GM20000 (cell line): ENCODE results near the gene PLEKHG4.

Source experiments
- DNase-seq: peaks from one replicate; pipeline ENCODE4 v3.0.0; 2012; ENCODE audit warnings: low spot score
- CTCF ChIP-seq: IDR thresholded peaks from 2 replicates; pipeline ENCODE4 v1.5.1; 2012; ENCODE audit warnings: mild to moderate bottlenecking, control low read depth; ENCODE audit errors: extremely low read depth, missing control alignments

PLEKHG4 gene

GRCh38 chr16:67299269-67299668 lies 19.9 kb downstream of the PLEKHG4 start:
- no peak for DNase-seq
- no peak for TF ChIP-seq CTCF

- no peak for DNase-seq
- no peak for TF ChIP-seq CTCF
These were observed 21.9 kb downstream of the PLEKHG4 start for GRCh38 chr16:67301080-67301782.

GRCh38 chr16:67302076-67302475 lies 22.7 kb downstream of the PLEKHG4 start:
- no peak for DNase-seq
- TF ChIP-seq CTCF, result no peak

GRCh38 chr16:67302970-67303369 lies 23.6 kb downstream of the PLEKHG4 start:
- no peak for TF ChIP-seq CTCF
- no peak for DNase-seq

- DNase-seq, result no peak
- no peak for TF ChIP-seq CTCF
These were observed 24.7 kb downstream of the PLEKHG4 start for GRCh38 chr16:67304020-67304419.

GRCh38 chr16:67305216-67306071 lies 26.1 kb downstream of the PLEKHG4 start:
- no peak for DNase-seq

More at GRCh38 chr16:67305216-67306071, 26.1 kb downstream of the PLEKHG4 start:
- no peak for TF ChIP-seq CTCF
